ENCODE data around the gene EYA4.

GRCh38 chr6:133396984-133397348 is 155.8 kb downstream of the EYA4 start:
- no peak for TF ChIP-seq POLR2A (IDR thresholded peaks at IDR 0.05)
- TF ChIP-seq, protein P1, sequence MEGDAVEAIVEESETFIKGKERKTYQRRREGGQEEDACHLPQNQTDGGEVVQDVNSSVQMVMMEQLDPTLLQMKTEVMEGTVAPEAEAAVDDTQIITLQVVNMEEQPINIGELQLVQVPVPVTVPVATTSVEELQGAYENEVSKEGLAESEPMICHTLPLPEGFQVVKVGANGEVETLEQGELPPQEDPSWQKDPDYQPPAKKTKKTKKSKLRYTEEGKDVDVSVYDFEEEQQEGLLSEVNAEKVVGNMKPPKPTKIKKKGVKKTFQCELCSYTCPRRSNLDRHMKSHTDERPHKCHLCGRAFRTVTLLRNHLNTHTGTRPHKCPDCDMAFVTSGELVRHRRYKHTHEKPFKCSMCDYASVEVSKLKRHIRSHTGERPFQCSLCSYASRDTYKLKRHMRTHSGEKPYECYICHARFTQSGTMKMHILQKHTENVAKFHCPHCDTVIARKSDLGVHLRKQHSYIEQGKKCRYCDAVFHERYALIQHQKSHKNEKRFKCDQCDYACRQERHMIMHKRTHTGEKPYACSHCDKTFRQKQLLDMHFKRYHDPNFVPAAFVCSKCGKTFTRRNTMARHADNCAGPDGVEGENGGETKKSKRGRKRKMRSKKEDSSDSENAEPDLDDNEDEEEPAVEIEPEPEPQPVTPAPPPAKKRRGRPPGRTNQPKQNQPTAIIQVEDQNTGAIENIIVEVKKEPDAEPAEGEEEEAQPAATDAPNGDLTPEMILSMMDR (IDR thresholded peaks at IDR 0.05), result no peak
